Activated naive CD4-positive, alpha-beta T cell treated with anti-CD3 and anti-CD28 coated beads for 36 hours (primary cell): Measurements from ENCODE around the gene MEX3B. TPM values are rescaled to one million over a fixed set of nuclear protein-coding genes. Genes with fewer than 3 reads are reported as not detected.

Experiments
- CTCF ChIA-PET: fragments of 350-600 bp; sonication (Branson Sonifier 250); formaldehyde crosslinking; loops from one replicate; lab custom pipeline; 2021; ENCODE audit warnings: antibody characterized with exemption; lab: Charles Lee
- DNase-seq: peaks from one replicate; pipeline ENCODE4 v3.0.0-alpha.2; 2020
- H3K27ac Mint-ChIP-seq: one replicate; pipeline ENCODE4 v1.8.0; 2021; ENCODE audit warnings: mild to moderate bottlenecking, mixed read lengths
- H3K27me3 Mint-ChIP-seq: one replicate; pipeline ENCODE4 v1.8.0; 2021; ENCODE audit warnings: low read depth, mixed read lengths
- H3K36me3 Mint-ChIP-seq: one replicate; pipeline ENCODE4 v1.8.0; 2021; ENCODE audit warnings: low read depth, mixed read lengths
- H3K4me1 Mint-ChIP-seq: one replicate; pipeline ENCODE4 v1.8.0; 2021; ENCODE audit warnings: low read depth, mixed read lengths
- H3K4me3 Mint-ChIP-seq: one replicate; pipeline ENCODE4 v1.8.0; 2021; ENCODE audit warnings: mild to moderate bottlenecking, moderate library complexity, mixed read lengths
- H3K9me3 Mint-ChIP-seq: one replicate; pipeline ENCODE4 v1.8.0; 2021; ENCODE audit warnings: mixed read lengths
- intact Hi-C: fragments of 100-400 bp; cut with micrococcal nuclease; formaldehyde crosslinking; loops from one replicate; pipeline ENCODE4 v1.15.1; 2023
- total RNA-seq, 2 experiments: library from RNA; stranded (reverse); gene quantifications; one replicate each; pipeline ENCODE4 v1.2.3, GENCODE V29; 2021

MEX3B gene
- total RNA-seq, 2 experiments from 2014 or later: 0.57 to 0.84 TPM

DNA sequence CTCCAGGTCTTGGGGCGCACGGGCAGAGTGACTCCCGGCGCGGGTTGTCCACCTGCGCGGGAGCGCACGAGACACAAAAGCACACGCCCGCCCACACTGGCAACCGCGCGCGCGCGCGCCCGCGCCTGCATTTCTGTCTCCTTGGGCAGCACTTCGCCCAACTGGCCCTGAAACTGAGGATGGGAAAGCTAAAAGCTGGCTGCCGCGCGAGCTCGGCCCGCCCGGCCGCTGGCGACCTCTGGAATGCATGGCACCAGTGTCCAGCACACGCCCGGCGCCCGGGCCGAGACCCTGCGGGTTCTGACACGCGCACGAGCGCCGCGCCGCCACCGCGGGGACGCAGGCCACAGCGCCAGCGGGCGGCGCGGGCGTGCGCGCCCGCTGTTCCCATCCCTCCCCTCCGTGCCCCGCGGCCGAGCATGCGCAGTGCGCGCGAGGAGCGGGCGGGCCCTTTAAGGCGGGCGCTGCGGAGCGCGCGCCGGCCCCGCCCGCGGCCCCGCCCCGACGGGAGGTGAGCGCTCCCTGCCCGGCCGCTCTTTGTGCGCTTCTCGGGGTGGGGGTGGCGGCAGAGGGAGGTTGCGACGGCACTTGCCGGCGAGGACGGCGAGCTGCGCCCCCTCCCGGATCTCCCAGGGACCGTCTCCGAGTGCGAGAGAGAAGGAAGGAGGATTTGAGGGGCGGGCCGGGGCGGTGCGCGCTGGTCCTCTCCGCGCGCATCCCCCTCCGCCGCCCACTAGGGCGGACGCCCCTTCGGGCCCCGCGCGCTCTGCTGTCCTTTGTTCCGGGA lies 1.0 kb upstream of the MEX3B start:
- intact Hi-C loops: loop anchor here (1.0 to 10.0 kb wide), 8 partner anchors 218 to 1352 kb away; partner anchors contain the start of genes ABHD17C, BTBD1, EFL1 and MESD
- H3K4me1 Mint-ChIP-seq: peaks cover 10% of the 10 kb centered on the region
- CTCF ChIA-PET: interaction anchor here (0.6 to 1.2 kb wide), 2 partner anchors 40 to 1071 kb away, joined by 3 read pairs; no protein-coding TSS in a partner anchor

DNA sequence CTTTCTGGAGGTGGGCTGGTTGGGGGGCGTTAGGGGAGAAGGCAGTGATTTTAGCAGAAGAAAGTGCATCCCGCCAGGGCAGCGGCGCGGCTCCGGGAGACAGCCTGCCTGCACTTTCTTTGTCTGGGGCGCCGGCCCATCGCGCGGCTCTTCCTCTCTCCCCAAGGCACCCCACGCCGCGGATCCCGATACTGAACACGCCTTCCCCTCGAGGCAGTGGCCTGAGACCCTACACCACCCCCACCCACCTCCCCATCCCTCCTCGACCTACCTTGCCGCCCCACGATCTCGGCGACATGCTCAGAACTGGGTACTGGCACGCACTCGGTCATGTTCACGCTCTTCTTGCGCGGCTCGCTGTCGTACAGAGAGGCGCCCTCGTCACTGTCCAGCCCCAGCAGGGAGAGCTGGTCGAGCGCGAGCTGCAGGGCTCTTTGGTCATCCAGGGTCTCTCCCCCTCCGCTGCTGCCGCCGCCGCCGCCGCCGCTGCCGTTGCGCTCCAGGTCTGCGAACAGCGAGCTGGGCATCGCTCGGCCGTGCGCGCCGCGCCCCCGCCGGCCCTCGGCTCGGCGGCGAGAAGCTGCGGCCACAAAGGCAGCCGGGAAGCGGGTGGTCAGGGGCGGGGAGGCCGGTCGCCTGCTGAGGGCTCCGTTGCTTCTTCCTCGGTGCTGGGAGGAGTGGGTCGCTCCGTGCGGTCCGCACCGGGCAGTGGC lies 483 bp downstream of the MEX3B start:
- peak; percentile 18 for DNase-seq
- Mint-ChIP-seq H3K36me3 (no peaks in the 10 kb centered on the region), H3K27me3 (peaks cover 23% of the 10 kb centered on the region), H3K4me1 (peaks cover 10% of the 10 kb centered on the region), H3K27ac (no peak overlapping the region), H3K4me3 (peak overlapping the region; percentile 84), H3K9me3 (no peaks in the 10 kb centered on the region)
- CTCF ChIA-PET: no interaction called here
- intact Hi-C loops: loop anchor here (5.0 to 10.0 kb wide), 4 partner anchors 219 to 1351 kb away; partner anchors contain the start of genes ABHD17C, EFL1, MESD and SAXO2

More for the DNA sequence above, 1.0 kb upstream of the MEX3B start:
- DNase-seq: peak; percentile 93
- peak overlapping the region; percentile 84 for H3K4me3 Mint-ChIP-seq
- H3K36me3 Mint-ChIP-seq: no peaks in the 10 kb centered on the region
- no peaks in the 10 kb centered on the region for H3K9me3 Mint-ChIP-seq
- H3K27ac Mint-ChIP-seq: peak overlapping the region; percentile 74
- peaks cover 29% of the 10 kb centered on the region for H3K27me3 Mint-ChIP-seq

DNA sequence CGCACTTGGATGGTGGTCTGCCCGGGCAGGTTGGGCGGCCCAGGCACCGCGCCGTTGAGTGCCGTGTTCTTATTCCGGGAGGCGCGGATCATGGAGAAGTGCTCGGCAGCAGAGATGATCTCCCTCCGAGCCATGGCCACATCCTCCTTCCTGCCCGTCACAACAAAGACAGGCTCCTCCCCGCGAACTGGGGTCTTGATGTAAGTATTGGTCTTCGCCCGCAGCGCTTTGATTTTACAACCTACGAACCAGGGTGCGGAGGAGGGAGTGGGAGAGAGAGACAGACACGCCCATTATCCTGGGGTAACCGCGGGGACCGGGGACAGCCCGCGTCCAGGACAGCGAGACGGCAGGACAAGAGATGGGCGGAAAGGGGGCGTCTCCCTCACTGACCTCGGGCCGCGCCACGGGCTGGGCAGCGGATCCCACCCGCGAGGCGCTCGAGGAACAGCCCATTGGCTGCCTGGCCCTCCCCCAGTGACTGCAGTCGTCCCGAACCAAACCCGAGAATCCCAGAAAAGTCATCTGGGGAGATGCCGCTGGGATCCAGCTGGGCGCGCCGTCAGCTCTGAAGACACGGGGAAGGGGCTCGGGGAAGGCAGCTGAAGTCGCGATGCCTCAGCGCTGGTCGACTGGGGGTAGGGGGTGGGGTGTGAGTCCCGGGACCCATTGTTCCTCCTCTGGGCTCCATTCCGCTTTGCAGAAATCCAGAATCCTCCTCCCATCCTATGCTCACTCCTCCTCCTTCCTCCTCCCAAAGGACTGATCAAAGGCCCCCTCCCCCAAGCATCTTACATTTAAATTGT lies 1.2 kb downstream of the MEX3B start:
- Mint-ChIP-seq H3K27ac (no peak overlapping the region), H3K27me3 (peaks cover 23% of the 10 kb centered on the region), H3K4me3 (peak overlapping the region; percentile 84), H3K9me3 (no peaks in the 10 kb centered on the region), H3K36me3 (no peaks in the 10 kb centered on the region), H3K4me1 (peaks cover 10% of the 10 kb centered on the region)
- CTCF ChIA-PET: no interaction called here
- intact Hi-C loops: loop anchor here (5.0 to 10.0 kb wide), 4 partner anchors 220 to 1350 kb away; partner anchors contain the start of genes ABHD17C, EFL1, MESD and SAXO2
- DNase-seq: peak; percentile 59

- peaks cover 10% of the 10 kb centered on the region for H3K4me1 Mint-ChIP-seq
- H3K9me3 Mint-ChIP-seq: no peaks in the 10 kb centered on the region
- no peak overlapping the region for H3K27ac Mint-ChIP-seq
- no peak for DNase-seq
- H3K4me3 Mint-ChIP-seq: peak overlapping the region; percentile 84
- CTCF ChIA-PET: no interaction called here
- no peaks in the 10 kb centered on the region for H3K36me3 Mint-ChIP-seq
- intact Hi-C loops: loop anchor here (10.0 kb wide), 2 partner anchors 221 to 1349 kb away; partner anchors contain the start of genes ABHD17C, EFL1 and SAXO2
- peaks cover 26% of the 10 kb centered on the region for H3K27me3 Mint-ChIP-seq
These were observed 1.9 kb downstream of the MEX3B start for GRCh38 chr15:82043796-82044372.

GRCh38 chr15:82043130-82043673 lies 2.6 kb downstream of the MEX3B start:
- Mint-ChIP-seq H3K27me3 (peaks cover 21% of the 10 kb centered on the region), H3K36me3 (no peaks in the 10 kb centered on the region), H3K4me1 (peaks cover 10% of the 10 kb centered on the region), H3K27ac (no peak overlapping the region), H3K4me3 (peak overlapping the region; percentile 39), H3K9me3 (no peaks in the 10 kb centered on the region)
- intact Hi-C loops: loop anchor here (10.0 kb wide), 2 partner anchors 222 to 1348 kb away; partner anchors contain the start of genes ABHD17C, EFL1 and SAXO2
- CTCF ChIA-PET: no interaction called here
- no peak for DNase-seq

DNA sequence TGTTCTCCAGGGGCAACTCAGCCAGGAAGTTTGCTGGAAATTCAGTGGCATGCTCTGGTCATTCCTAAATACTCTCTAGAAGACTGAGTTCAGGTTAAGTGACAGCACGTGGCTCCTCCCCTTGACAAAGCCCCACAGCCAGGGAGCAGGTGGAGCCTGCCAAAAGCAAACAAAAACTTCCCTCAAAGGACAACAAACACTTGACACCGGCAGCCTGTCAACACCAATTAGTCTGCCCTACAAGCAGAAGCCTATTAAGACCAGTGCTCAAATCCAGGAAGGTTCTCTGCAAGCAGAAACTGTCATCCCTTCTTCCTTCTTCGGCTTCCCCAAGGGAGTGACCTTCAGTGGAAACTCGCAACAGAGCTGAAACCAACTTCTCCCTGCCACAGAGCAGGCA lies 5.0 kb downstream of the MEX3B start:
- Mint-ChIP-seq H3K27me3 (peaks cover 13% of the 10 kb centered on the region), H3K36me3 (no peaks in the 10 kb centered on the region), H3K9me3 (no peaks in the 10 kb centered on the region), H3K4me1 (peaks cover 7% of the 10 kb centered on the region), H3K27ac (no peak overlapping the region), H3K4me3 (no peak overlapping the region)
- intact Hi-C loops: loop anchor here (10.0 kb wide), 2 partner anchors 224 to 1346 kb away; partner anchors contain the start of genes ABHD17C, EFL1 and SAXO2
- DNase-seq: no peak
- CTCF ChIA-PET: no interaction called here

DNA sequence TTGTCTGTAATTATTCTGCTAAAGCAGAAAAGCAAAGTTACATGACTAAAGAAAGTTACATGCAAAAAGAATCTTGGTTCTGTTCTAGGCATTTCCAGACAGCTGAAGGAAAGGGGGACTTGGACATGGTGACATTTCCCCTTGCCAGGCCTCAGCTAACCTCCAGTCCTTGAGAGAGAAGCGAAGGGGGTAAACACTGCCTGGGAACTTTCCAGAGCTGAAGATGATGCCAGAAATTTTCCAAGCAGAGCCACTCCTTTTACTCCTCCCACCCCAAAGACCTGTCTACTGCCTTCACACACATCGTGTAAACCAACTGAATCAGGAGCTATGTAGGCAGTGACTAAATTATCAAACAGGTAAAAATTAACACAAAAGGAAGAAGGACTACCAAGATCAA lies 5.4 kb downstream of the MEX3B start:
- DNase-seq: no peak
- Mint-ChIP-seq H3K36me3 (no peaks in the 10 kb centered on the region), H3K27me3 (peaks cover 13% of the 10 kb centered on the region), H3K4me1 (peaks cover 7% of the 10 kb centered on the region), H3K27ac (no peak overlapping the region), H3K4me3 (no peak overlapping the region), H3K9me3 (no peaks in the 10 kb centered on the region)
- CTCF ChIA-PET: interaction anchor here (1.3 kb wide), 1 partner anchor 15 kb away, joined by 4 read pairs; no protein-coding TSS in a partner anchor
- intact Hi-C loops: loop anchor here (10.0 kb wide), 2 partner anchors 224 to 1346 kb away; partner anchors contain the start of genes ABHD17C, EFL1 and SAXO2

DNA sequence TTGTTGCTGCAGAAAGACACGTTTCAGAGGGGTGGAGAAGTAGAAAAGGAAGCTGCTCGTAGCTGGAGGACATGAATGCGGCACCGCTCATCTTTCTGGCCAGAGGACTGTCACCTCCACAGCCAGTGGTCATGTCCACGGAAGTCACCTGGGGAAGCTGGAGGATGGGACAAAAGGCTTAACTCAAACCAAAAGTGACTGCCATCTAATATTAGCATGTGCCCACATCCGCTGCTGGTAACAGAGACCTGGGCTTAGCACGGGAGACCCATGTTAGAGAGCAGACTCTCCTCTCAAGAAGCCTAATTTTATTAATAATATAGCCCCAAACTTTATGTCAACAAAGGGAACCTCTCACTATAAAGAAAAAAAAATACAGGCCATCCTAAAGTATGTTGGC lies 5.9 kb downstream of the MEX3B start:
- Mint-ChIP-seq H3K4me3 (no peak overlapping the region), H3K36me3 (no peaks in the 10 kb centered on the region), H3K9me3 (no peaks in the 10 kb centered on the region), H3K4me1 (peaks cover 4% of the 10 kb centered on the region), H3K27ac (no peak overlapping the region), H3K27me3 (peaks cover 8% of the 10 kb centered on the region)
- no peak for DNase-seq
- CTCF ChIA-PET: interaction anchor here (1.3 kb wide), 2 partner anchors 8 to 14 kb away, joined by 3 to 4 read pairs; no protein-coding TSS in a partner anchor
- intact Hi-C loops: loop anchor here (10.0 kb wide), 2 partner anchors 225 to 1345 kb away; partner anchors contain the start of genes ABHD17C, EFL1 and SAXO2

- intact Hi-C loops: no loop called here
- CTCF ChIA-PET: no interaction called here
- Mint-ChIP-seq H3K27ac (no peak overlapping the region), H3K4me1 (no peaks in the 10 kb centered on the region), H3K9me3 (no peaks in the 10 kb centered on the region), H3K4me3 (no peak overlapping the region), H3K27me3 (peaks cover 3% of the 10 kb centered on the region), H3K36me3 (no peaks in the 10 kb centered on the region)
- no peak for DNase-seq
These were observed 9.4 kb downstream of the MEX3B start for GRCh38 chr15:82036461-82036860.

DNA sequence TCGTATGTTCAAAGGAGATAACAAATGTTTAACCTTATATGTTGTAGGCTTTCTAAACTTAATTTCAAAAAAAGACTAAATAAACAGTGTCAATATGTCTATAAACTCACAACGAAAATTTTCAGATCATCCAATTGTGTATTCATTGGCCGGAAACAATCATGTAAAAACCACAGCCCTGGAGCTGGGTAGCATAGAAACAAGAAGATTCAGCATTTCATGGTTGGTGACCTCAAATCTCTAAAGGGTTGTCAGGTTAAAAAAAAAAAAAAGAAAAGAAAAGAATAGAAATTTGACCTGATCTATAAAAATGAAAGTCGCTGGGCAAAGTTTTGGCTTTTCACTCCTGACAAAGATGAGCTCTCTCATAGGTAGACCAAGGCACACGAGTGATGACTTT lies 13.9 kb downstream of the MEX3B start:
- H3K27ac Mint-ChIP-seq: no peak overlapping the region
- H3K4me1 Mint-ChIP-seq: no peaks in the 10 kb centered on the region
- no peak for DNase-seq
- H3K36me3 Mint-ChIP-seq: no peaks in the 10 kb centered on the region
- no peaks in the 10 kb centered on the region for H3K27me3 Mint-ChIP-seq
- intact Hi-C loops: no loop called here
- no peaks in the 10 kb centered on the region for H3K9me3 Mint-ChIP-seq
- CTCF ChIA-PET: interaction anchor here (0.6 kb wide), 1 partner anchor 127 kb away, joined by 3 read pairs; no protein-coding TSS in a partner anchor
- no peak overlapping the region for H3K4me3 Mint-ChIP-seq

GRCh38 chr15:82030176-82030575 lies 15.6 kb downstream of the MEX3B start:
- H3K36me3 Mint-ChIP-seq: no peaks in the 10 kb centered on the region
- intact Hi-C loops: no loop called here
- CTCF ChIA-PET: no interaction called here

More at GRCh38 chr15:82030176-82030575, 15.6 kb downstream of the MEX3B start:
- no peaks in the 10 kb centered on the region for H3K9me3 Mint-ChIP-seq
- H3K27ac Mint-ChIP-seq: no peak overlapping the region
- no peaks in the 10 kb centered on the region for H3K27me3 Mint-ChIP-seq
- H3K4me3 Mint-ChIP-seq: no peak overlapping the region
- DNase-seq: no peak
- H3K4me1 Mint-ChIP-seq: no peaks in the 10 kb centered on the region
